ENCODE results near the gene SGPP1.

DNA sequence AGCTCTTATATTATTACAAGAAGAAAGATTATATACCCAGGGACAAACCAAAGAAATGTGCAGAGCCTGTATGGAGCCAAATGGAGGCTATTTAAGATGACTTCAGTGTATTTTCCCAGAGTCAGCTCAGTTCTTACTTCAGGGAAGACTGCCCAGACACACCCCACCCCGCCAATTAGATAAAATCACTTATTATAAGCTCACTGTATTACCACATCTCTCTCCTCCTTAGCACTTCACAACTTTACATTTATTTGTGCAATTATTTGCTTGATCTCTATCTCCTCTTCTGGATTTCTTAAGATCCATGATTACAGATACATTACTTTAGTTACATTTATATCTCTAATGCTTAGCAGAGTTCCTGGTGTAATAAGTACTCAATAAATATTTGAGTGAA is 61.5 kb downstream of the SGPP1 start:
- TF ChIP-seq, protein P1, sequence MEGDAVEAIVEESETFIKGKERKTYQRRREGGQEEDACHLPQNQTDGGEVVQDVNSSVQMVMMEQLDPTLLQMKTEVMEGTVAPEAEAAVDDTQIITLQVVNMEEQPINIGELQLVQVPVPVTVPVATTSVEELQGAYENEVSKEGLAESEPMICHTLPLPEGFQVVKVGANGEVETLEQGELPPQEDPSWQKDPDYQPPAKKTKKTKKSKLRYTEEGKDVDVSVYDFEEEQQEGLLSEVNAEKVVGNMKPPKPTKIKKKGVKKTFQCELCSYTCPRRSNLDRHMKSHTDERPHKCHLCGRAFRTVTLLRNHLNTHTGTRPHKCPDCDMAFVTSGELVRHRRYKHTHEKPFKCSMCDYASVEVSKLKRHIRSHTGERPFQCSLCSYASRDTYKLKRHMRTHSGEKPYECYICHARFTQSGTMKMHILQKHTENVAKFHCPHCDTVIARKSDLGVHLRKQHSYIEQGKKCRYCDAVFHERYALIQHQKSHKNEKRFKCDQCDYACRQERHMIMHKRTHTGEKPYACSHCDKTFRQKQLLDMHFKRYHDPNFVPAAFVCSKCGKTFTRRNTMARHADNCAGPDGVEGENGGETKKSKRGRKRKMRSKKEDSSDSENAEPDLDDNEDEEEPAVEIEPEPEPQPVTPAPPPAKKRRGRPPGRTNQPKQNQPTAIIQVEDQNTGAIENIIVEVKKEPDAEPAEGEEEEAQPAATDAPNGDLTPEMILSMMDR (optimal IDR thresholded peaks at IDR 0.05 in 1 of 3, IDR thresholded peaks at IDR 0.05 in 1 of 3, conservative IDR thresholded peaks at IDR 0.05 in 1 of 3; ENCODE audit: extremely low read depth in 1 of 3, insufficient read depth in 2 of 3, low read length in 3 of 3) = no peak
- TF ChIP-seq EZH2 (IDR thresholded peaks at IDR 0.05; ENCODE audit: low read length) = no peak
